K562 (cell line): ENCODE results near the gene TAF3. TPM values are rescaled to one million over a fixed set of nuclear protein-coding genes. Genes with fewer than 3 reads are reported as not detected.

ENCODE experiments used
- ATAC-seq: fragments of 200-7000 bp; cut with Tn5 transposase; 3 replicates; pipeline ENCODE4 v1.9.1; 2020; ENCODE audit warnings: moderate library complexity
- BruUV-seq: library from RNA; stranded (reverse); fragments of 400-500 nt; replicated peaks from 2 replicates; lab custom pipeline; 2021; lab: Mats Ljungman, UMichigan
- CTCF ChIA-PET: fragments of 300-600 bp; formaldehyde crosslinking; extraction: SDS; loops from one replicate; lab custom pipeline; 2021; ENCODE audit warnings: low intra/inter-chr PET ratio; lab: Yijun Ruan, JAX
- POLR2A ChIA-PET: fragments of 300-600, 350-650 bp; sonication (Branson Sonifier 250); formaldehyde crosslinking; extraction: SDS; loops from one replicate; lab custom pipeline; 2021; ENCODE audit warnings: antibody characterized with exemption, inconsistent platforms; lab: Yijun Ruan, JAX
- DNase-seq, 4 experiments: peaks; one replicate each; pipeline versions ENCODE4 v3.0.0 to v3.0.0-alpha.2; 2011 to 2018; ENCODE audit warnings: low spot score in 3 of 4, mixed read lengths in 3 of 4; ENCODE audit errors: extremely low read depth in 1 of 4
- FAIRE-seq: peaks from 2 replicates; lab custom pipeline; 2011; peaks lifted over from hg19 to GRCh38; lab: Jason Lieb, UNC
- H2AFZ ChIP-seq: 2 replicates; pipeline ENCODE4 v1.6.0; 2011; ENCODE audit warnings: low read depth, low read length, control low read depth, inconsistent platforms
- H3K27ac ChIP-seq: fragments of 200-600 bp; 3 replicates; pipeline ENCODE4 v1.8.0; 2011; ENCODE audit warnings: low read depth, mild to moderate bottlenecking, control low read depth, inconsistent platforms, low read length, moderate library complexity, mixed read lengths; ENCODE audit errors: extremely low read depth
- H3K27me3 ChIP-seq, 2 experiments: fragments of 300-600 bp in 1 of 2; 2 replicates in 1 of 2; 3 replicates in 1 of 2; pipeline versions ENCODE4 v1.6.0 to v1.8.0; 2011; ENCODE audit warnings: inconsistent platforms in 2 of 2, low read length in 2 of 2, mild to moderate bottlenecking in 1 of 2, mixed read lengths in 1 of 2, moderate library complexity in 1 of 2; ENCODE audit not compliant: control insufficient read depth in 2 of 2, insufficient read depth in 2 of 2
- H3K36me3 ChIP-seq: fragments of 300-600 bp; 3 replicates; pipeline ENCODE4 v1.8.0; 2011; ENCODE audit warnings: mild to moderate bottlenecking, low read length, inconsistent platforms; ENCODE audit not compliant: control insufficient read depth, insufficient read depth
- H3K4me1 ChIP-seq, 2 experiments: fragments of 200-600 bp in 1 of 2; replicated peaks in 1 of 2; 2 replicates in 1 of 2; 3 replicates in 1 of 2; pipeline versions ENCODE4 v1.5.1 to v1.8.0; 2011; ENCODE audit warnings: inconsistent platforms in 2 of 2, low read length in 2 of 2, mild to moderate bottlenecking in 1 of 2, mixed read lengths in 1 of 2, moderate library complexity in 1 of 2; ENCODE audit not compliant: control insufficient read depth in 2 of 2, insufficient read depth in 2 of 2
- H3K4me2 ChIP-seq: 2 replicates; pipeline ENCODE4 v1.6.1; 2011; ENCODE audit warnings: low read length, control low read depth, inconsistent platforms, mixed read lengths; ENCODE audit not compliant: insufficient read depth
- H3K4me3 ChIP-seq: fragments of 200-600 bp; sonication (generic), shearing (Covaris generic); 2 replicates; pipeline ENCODE4 v1.5.1; 2016; ENCODE audit warnings: control low read depth, inconsistent platforms
- H3K79me2 ChIP-seq: fragments of 200-600 bp; 3 replicates; pipeline ENCODE4 v1.8.0; 2011; ENCODE audit warnings: low read length, inconsistent platforms; ENCODE audit not compliant: control insufficient read depth, insufficient read depth
- H3K9ac ChIP-seq, 2 experiments: 2 replicates each; pipeline versions ENCODE4 v1.6.0 to v1.6.1; 2011; ENCODE audit warnings: low read depth in 2 of 2, low read length in 2 of 2, control low read depth in 1 of 2, inconsistent platforms in 1 of 2, mild to moderate bottlenecking in 1 of 2, mixed read lengths in 1 of 2; ENCODE audit not compliant: insufficient read depth in 1 of 2
- H3K9me1 ChIP-seq: one replicate; pipeline ENCODE4 v1.6.0; 2011; ENCODE audit warnings: inconsistent platforms, mild to moderate bottlenecking, low read length, moderate library complexity; ENCODE audit not compliant: control insufficient read depth, insufficient read depth
- H3K9me3 ChIP-seq: replicated peaks from 2 replicates; pipeline ENCODE4 v1.5.1; 2011; ENCODE audit warnings: low read depth, low read length, inconsistent platforms; ENCODE audit not compliant: control insufficient read depth, insufficient read depth
- H4K20me1 ChIP-seq: replicated peaks from 2 replicates; pipeline ENCODE4 v1.6.1; 2011; ENCODE audit warnings: low read length, inconsistent platforms, mixed read lengths; ENCODE audit not compliant: control insufficient read depth, insufficient read depth
- ATF1 ChIP-seq, 2 experiments: fragments of 450-650 bp in 1 of 2; IDR thresholded peaks; 2 replicates each; pipeline ENCODE4 v1.6.1; 2016; ENCODE audit warnings: missing compliant biosample characterization in 1 of 2, missing genetic modification characterization in 1 of 2
- CEBPG ChIP-seq, 3 experiments: fragments of 200-800 bp in 1 of 3; sonication (Bioruptor generic) in 1 of 3; sonication (generic) in 1 of 3; formaldehyde crosslinking in 1 of 3; IDR thresholded peaks in 2 of 3; conservative IDR thresholded peaks in 1 of 3; 2 replicates each; pipeline versions ENCODE4 v1.6.1 to v1.8.0; 2016 to 2022; ENCODE audit warnings: missing compliant biosample characterization in 2 of 3, missing genetic modification characterization in 2 of 3, mild to moderate bottlenecking in 1 of 3, missing genetic modification reagents in 1 of 3
- DPF2 ChIP-seq: fragments of 450-650 bp; IDR thresholded peaks from 2 replicates; pipeline ENCODE4 v1.6.1; 2016
- E2F3 ChIP-seq: fragments of 250-450 bp; sonication (Bioruptor Pico); IDR thresholded peaks from 2 replicates; pipeline ENCODE4 v1.4.0; 2020; ENCODE audit warnings: mild to moderate bottlenecking
- ETV6 ChIP-seq, 3 experiments: fragments of 150-350 bp in 1 of 3; sonication (generic) in 1 of 3; formaldehyde crosslinking in 1 of 3; IDR thresholded peaks; 2 replicates each; pipeline versions ENCODE4 v1.6.1 to v1.8.0; 2014 to 2022; ENCODE audit warnings: borderline replicate concordance in 2 of 3, low read depth in 2 of 3, antibody characterized with exemption in 1 of 3, low read length in 1 of 3, mild to moderate bottlenecking in 1 of 3, missing genetic modification reagents in 1 of 3
- FOSL1 ChIP-seq: fragments of 200-800 bp; sonication (Bioruptor generic); conservative IDR thresholded peaks from 2 replicates; pipeline ENCODE4 v1.6.1; 2016; ENCODE audit warnings: missing genetic modification characterization, missing compliant biosample characterization
- GATAD2B ChIP-seq: fragments of 450-650 bp; IDR thresholded peaks from 2 replicates; pipeline ENCODE4 v1.6.1; 2017; ENCODE audit warnings: mild to moderate bottlenecking, borderline replicate concordance
- HINFP ChIP-seq: fragments of 450-650 bp; conservative IDR thresholded peaks from 2 replicates; pipeline ENCODE4 v1.6.1; 2016; ENCODE audit warnings: missing genetic modification characterization, low read depth, mild to moderate bottlenecking, control low read depth, missing compliant biosample characterization
- NCOR1 ChIP-seq: fragments of 450-650 bp; IDR thresholded peaks from 2 replicates; pipeline ENCODE4 v1.6.1; 2016; ENCODE audit warnings: mild to moderate bottlenecking, moderate library complexity
- NFXL1 ChIP-seq: fragments of 450-650 bp; formaldehyde crosslinking; IDR thresholded peaks from 2 replicates; pipeline ENCODE4 v1.4.0; 2021; ENCODE audit warnings: mild to moderate bottlenecking
- RCOR1 ChIP-seq, 2 experiments: IDR thresholded peaks; 2 replicates each; pipeline ENCODE4 v1.6.1; 2012; ENCODE audit warnings: low read depth in 2 of 2, low read length in 2 of 2, borderline replicate concordance in 1 of 2, improper control_type of control experiment in 1 of 2
- RUNX1 ChIP-seq: sonication (generic); IDR thresholded peaks from 2 replicates; pipeline ENCODE4 v1.6.1; 2016; ENCODE audit warnings: antibody characterized with exemption, low read depth
- TAF15 ChIP-seq: fragments of 200-400 bp; formaldehyde crosslinking; IDR thresholded peaks from 2 replicates; pipeline ENCODE4 v1.6.1; 2017; ENCODE audit warnings: mild to moderate bottlenecking, low read depth, low read length, moderate library complexity
- TEAD1 ChIP-seq, 2 experiments: fragments of 450-650 bp in 1 of 2; sonication (generic) in 1 of 2; formaldehyde crosslinking; IDR thresholded peaks; 2 replicates each; pipeline versions ENCODE4 v1.4.0 to v1.8.0; 2020 to 2022; ENCODE audit warnings: mild to moderate bottlenecking in 2 of 2, missing genetic modification reagents in 1 of 2
- WGBS: fragments of 100-300 bp; shearing (Covaris generic); methylation state at CpG from one replicate; pipeline ENCODE4 v1.1.6; 2016; ENCODE audit warnings: low coverage, mixed read lengths; ENCODE audit not compliant: insufficient coverage; ENCODE audit errors: missing lambda C conversion rate; 5-methylcytosine and 5-hydroxymethylcytosine counted together
- in situ Hi-C: fragments of 300-500 bp; cut with MboI; formaldehyde crosslinking; loops from 4 replicates; pipeline ENCODE4 v1.15.0; 2018; ENCODE audit warnings: inconsistent platforms, mixed read lengths
- intact Hi-C: fragments of 100-400 bp; cut with micrococcal nuclease; formaldehyde crosslinking; loops from 2 replicates; pipeline ENCODE4 v1.14.2; 2022
- polyA plus RNA-seq, 8 experiments: library from polyadenylated mRNA; depleted of rRNA in 4 of 8; stranded (reverse) in 5 of 8; unstranded in 3 of 8; fragments of >200 nt; fragmentation: Nextera tagmentation in 2 of 8; fragmentation: Illumina TruSeq in 1 of 8; extraction: Ambion mirVana in 2 of 8; extraction: Trizol in 1 of 8; gene quantifications; 2 replicates each; pipeline versions ENCODE4 v1.2.1 to v1.2.3, GENCODE V29; 2011 to 2014; ENCODE audit warnings: inconsistent platforms in 1 of 8, missing spikeins in 1 of 8
- total RNA-seq, 7 experiments: library from RNA; depleted of rRNA in 6 of 7; stranded (reverse); fragments of >200 nt in 6 of 7; fragmentation: Illumina TruSeq in 2 of 7; extraction: Trizol in 2 of 7; gene quantifications; 2 replicates each; pipeline versions ENCODE4 v1.2.1 to v1.2.3, GENCODE V29; 2011 to 2021; ENCODE audit warnings: low replicate concordance in 1 of 7

The TAF3 gene
- total and polyA plus RNA-seq, 9 of the 15 experiments (the other 6 are each of a cell fraction or from before 2014, with no cell fraction given): 1.5 to 9.9 (median 4.1) TPM

DNA sequence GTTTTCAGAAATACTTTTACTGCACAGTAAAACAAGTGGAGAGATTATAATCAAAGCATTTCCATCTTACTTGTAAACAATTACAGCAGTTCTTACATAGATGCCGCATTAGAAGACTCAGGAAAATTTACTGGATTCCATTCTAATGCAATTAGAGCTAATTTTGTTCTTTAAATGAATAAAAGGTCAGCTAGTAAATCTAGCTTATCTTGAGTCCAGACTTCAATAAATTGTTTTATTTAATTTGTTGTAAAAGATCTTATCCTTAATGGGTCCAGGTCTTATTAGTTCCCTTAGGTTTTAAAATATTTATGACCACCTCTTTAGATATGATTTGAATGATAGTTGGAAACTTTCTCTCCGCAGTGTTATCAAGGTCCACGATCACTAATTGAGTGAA, 166.0 kb downstream of the TAF3 start:
- Histone ChIP-seq H3K4me3 (no peak overlapping the region), H3K9ac (no peak overlapping the region), H3K9me3 (no peaks in the 10 kb centered on the region), H3K27me3 (no peaks in the 10 kb centered on the region), H3K27ac (no peak overlapping the region), H3K4me2 (no peak overlapping the region), H3K79me2 (no peaks in the 10 kb centered on the region), H4K20me1 (no peaks in the 10 kb centered on the region), H3K4me1 (no peaks in the 10 kb centered on the region), H2AFZ (no peak overlapping the region), H3K9me1 (peaks cover 4% of the 10 kb centered on the region), H3K36me3 (no peaks in the 10 kb centered on the region; the same call in 2 of the 3 replicates)
- 68% methylated on average over 3 of the region's 3 CpGs for WGBS
- DNase-seq (no peak), FAIRE-seq (no peak), ATAC-seq (no peak)
- in situ Hi-C loops (no loop called here), intact Hi-C loops (no loop called here)
- ChIA-PET CTCF (no interaction called here), POLR2A (interaction anchor here (1.2 kb wide), 1 partner anchor 13 kb away, joined by 3 read pairs; no protein-coding TSS in a partner anchor)
- no TSS peak for BruUV-seq
- TF ChIP-seq DPF2 (no peak), ATF1 (CRISPR knock-in tag; IDR thresholded peaks at IDR 0.05) (no peak), ATF1 (tag; IDR thresholded peaks at IDR 0.05) (no peak), TAF15 (no peak), CEBPG (CRISPR knock-in tag; IDR thresholded peaks at IDR 0.05) (no peak), CEBPG (tag; conservative IDR thresholded peaks at IDR 0.05 in 1 of 2, IDR thresholded peaks at IDR 0.05 in 1 of 2) (no peak), TEAD1 (CRISPR knock-in tag; IDR thresholded peaks at IDR 0.05) (no peak), NFXL1 (CRISPR knock-in tag) (no peak), FOSL1 (tag) (no peak), E2F3 (CRISPR knock-in tag) (no peak), ETV6 (IDR thresholded peaks at IDR 0.05; ENCODE audit: borderline replicate concordance in 1 of 2, low read depth in 2 of 2, low read length in 1 of 2) (no peak), ETV6 (CRISPR knock-in tag; IDR thresholded peaks at IDR 0.05; ENCODE audit: borderline replicate concordance) (no peak), RCOR1 (IDR thresholded peaks at IDR 0.05; ENCODE audit: borderline replicate concordance in 1 of 2, low read depth in 2 of 2, low read length in 2 of 2) (no peak), NCOR1 (no peak), HINFP (tag) (no peak), RUNX1 (no peak), GATAD2B (no peak)
